ENCODE results near the gene COL6A1.

COL6A1 gene

GRCh38 chr21:46022551-46023525 lies 41.3 kb downstream of the COL6A1 start:
- ATAC-seq (ENCODE audit: insufficient read depth, low read depth) = no peak
- no peak overlapping the region for H3K27ac ChIP-seq (ENCODE audit: low read length)
- TF ChIP-seq EZH2 (IDR thresholded peaks at IDR 0.05; ENCODE audit: borderline replicate concordance, low read depth, low read length, severe bottlenecking) = no peak
- TF ChIP-seq CTCF (IDR thresholded peaks at IDR 0.05; ENCODE audit: borderline replicate concordance, extremely low read depth, low read length, poor library complexity, severe bottlenecking) = no peak

GRCh38 chr21:46023555-46023954 lies 42.0 kb downstream of the COL6A1 start:
- H3K9ac ChIP-seq (ENCODE audit: low read depth, low read length) = no peak overlapping the region
- H2AFZ ChIP-seq (ENCODE audit: low read depth, low read length) = no peak overlapping the region
- no peak overlapping the region for H3K4me3 ChIP-seq (ENCODE audit: low read depth in 1 of 2, low read length in 2 of 2)
- no peak overlapping the region for H3K27ac ChIP-seq (ENCODE audit: low read length)
- no peak overlapping the region for H3K4me2 ChIP-seq (ENCODE audit: insufficient read depth, low read length)
- H3K9me3 ChIP-seq (ENCODE audit: insufficient read depth, low read length, severe bottlenecking) = no peaks in the 10 kb centered on the region
- TF ChIP-seq CTCF (IDR thresholded peaks at IDR 0.05; ENCODE audit: borderline replicate concordance, extremely low read depth, low read length, poor library complexity, severe bottlenecking) (no peak), EZH2 (IDR thresholded peaks at IDR 0.05; ENCODE audit: borderline replicate concordance, low read depth, low read length, severe bottlenecking) (no peak)
- H3K27me3 ChIP-seq (ENCODE audit: insufficient read depth, low read length, poor library complexity) = peaks cover 4% of the 10 kb centered on the region
- no peaks in the 10 kb centered on the region for H3K36me3 ChIP-seq (ENCODE audit: insufficient read depth, low read length)
- no peak for DNase-seq
- no peaks in the 10 kb centered on the region for H4K20me1 ChIP-seq (ENCODE audit: insufficient read depth, low read length)
- no peaks in the 10 kb centered on the region for H3K4me1 ChIP-seq (ENCODE audit: insufficient read depth, low read length)
- no peak for ATAC-seq (ENCODE audit: insufficient read depth, low read depth)
- no peaks in the 10 kb centered on the region for H3K79me2 ChIP-seq (ENCODE audit: insufficient read depth, low read length)

More at GRCh38 chr21:46022551-46023525, 41.3 kb downstream of the COL6A1 start:
- H3K79me2 ChIP-seq (ENCODE audit: insufficient read depth, low read length) = no peaks in the 10 kb centered on the region
- no peaks in the 10 kb centered on the region for H4K20me1 ChIP-seq (ENCODE audit: insufficient read depth, low read length)
- H2AFZ ChIP-seq (ENCODE audit: low read depth, low read length) = no peak overlapping the region
- DNase-seq = no peak
- H3K4me2 ChIP-seq (ENCODE audit: insufficient read depth, low read length) = no peak overlapping the region
- H3K9me3 ChIP-seq (ENCODE audit: insufficient read depth, low read length, severe bottlenecking) = no peaks in the 10 kb centered on the region
- peaks cover 4% of the 10 kb centered on the region for H3K27me3 ChIP-seq (ENCODE audit: insufficient read depth, low read length, poor library complexity)
- no peak overlapping the region for H3K9ac ChIP-seq (ENCODE audit: low read depth, low read length)
- H3K4me3 ChIP-seq (ENCODE audit: low read depth in 1 of 2, low read length in 2 of 2) = no peak overlapping the region
- H3K4me1 ChIP-seq (ENCODE audit: insufficient read depth, low read length) = no peaks in the 10 kb centered on the region
- no peaks in the 10 kb centered on the region for H3K36me3 ChIP-seq (ENCODE audit: insufficient read depth, low read length)

GRCh38 chr21:46024141-46024540 lies 42.6 kb downstream of the COL6A1 start:
- no peaks in the 10 kb centered on the region for H3K79me2 ChIP-seq (ENCODE audit: insufficient read depth, low read length)
- no peak for DNase-seq
- TF ChIP-seq EZH2 (IDR thresholded peaks at IDR 0.05; ENCODE audit: borderline replicate concordance, low read depth, low read length, severe bottlenecking) (no peak), CTCF (IDR thresholded peaks at IDR 0.05; ENCODE audit: borderline replicate concordance, extremely low read depth, low read length, poor library complexity, severe bottlenecking) (no peak)
- H3K4me1 ChIP-seq (ENCODE audit: insufficient read depth, low read length) = no peaks in the 10 kb centered on the region
- no peak for ATAC-seq (ENCODE audit: insufficient read depth, low read depth)
- no peak overlapping the region for H3K4me3 ChIP-seq (ENCODE audit: low read depth in 1 of 2, low read length in 2 of 2)
- H3K36me3 ChIP-seq (ENCODE audit: insufficient read depth, low read length) = no peaks in the 10 kb centered on the region
- no peak overlapping the region for H3K9ac ChIP-seq (ENCODE audit: low read depth, low read length)
- peaks cover 4% of the 10 kb centered on the region for H3K27me3 ChIP-seq (ENCODE audit: insufficient read depth, low read length, poor library complexity)
- H3K9me3 ChIP-seq (ENCODE audit: insufficient read depth, low read length, severe bottlenecking) = no peaks in the 10 kb centered on the region
- H4K20me1 ChIP-seq (ENCODE audit: insufficient read depth, low read length) = no peaks in the 10 kb centered on the region
- no peak overlapping the region for H2AFZ ChIP-seq (ENCODE audit: low read depth, low read length)
- H3K27ac ChIP-seq (ENCODE audit: low read length) = no peak overlapping the region
- H3K4me2 ChIP-seq (ENCODE audit: insufficient read depth, low read length) = no peak overlapping the region
